Transverse colon (tissue), 4 donors: ENCODE results near the gene HNRNPL.

Experiments
- POLR2AphosphoS5 ChIP-seq, 3 donors: sonication (generic); formaldehyde crosslinking; IDR thresholded peaks; one replicate each; pipeline ENCODE4 v1.6.1; 2016; ENCODE audit warnings: antibody characterized with exemption in 3 of 3
- TF ChIP-seq, protein P1 (sequence below), 5 experiments: fragments of 200-600 bp in 3 of 5; fragments of 450-650 bp in 2 of 5; sonication (generic) in 3 of 5; IDR thresholded peaks; 1 replicate in 2 of 5; 2 replicates in 3 of 5; pipeline ENCODE4 v1.5.1; 2016 to 2017; ENCODE audit warnings: antibody characterized with exemption in 5 of 5, inconsistent platforms in 3 of 5, mild to moderate bottlenecking in 2 of 5, moderate library complexity in 1 of 5

- TF ChIP-seq POLR2AphosphoS5 (IDR thresholded peaks at IDR 0.05), result peak in 1 of 3 donors; percentile 21
- TF ChIP-seq, protein P1, sequence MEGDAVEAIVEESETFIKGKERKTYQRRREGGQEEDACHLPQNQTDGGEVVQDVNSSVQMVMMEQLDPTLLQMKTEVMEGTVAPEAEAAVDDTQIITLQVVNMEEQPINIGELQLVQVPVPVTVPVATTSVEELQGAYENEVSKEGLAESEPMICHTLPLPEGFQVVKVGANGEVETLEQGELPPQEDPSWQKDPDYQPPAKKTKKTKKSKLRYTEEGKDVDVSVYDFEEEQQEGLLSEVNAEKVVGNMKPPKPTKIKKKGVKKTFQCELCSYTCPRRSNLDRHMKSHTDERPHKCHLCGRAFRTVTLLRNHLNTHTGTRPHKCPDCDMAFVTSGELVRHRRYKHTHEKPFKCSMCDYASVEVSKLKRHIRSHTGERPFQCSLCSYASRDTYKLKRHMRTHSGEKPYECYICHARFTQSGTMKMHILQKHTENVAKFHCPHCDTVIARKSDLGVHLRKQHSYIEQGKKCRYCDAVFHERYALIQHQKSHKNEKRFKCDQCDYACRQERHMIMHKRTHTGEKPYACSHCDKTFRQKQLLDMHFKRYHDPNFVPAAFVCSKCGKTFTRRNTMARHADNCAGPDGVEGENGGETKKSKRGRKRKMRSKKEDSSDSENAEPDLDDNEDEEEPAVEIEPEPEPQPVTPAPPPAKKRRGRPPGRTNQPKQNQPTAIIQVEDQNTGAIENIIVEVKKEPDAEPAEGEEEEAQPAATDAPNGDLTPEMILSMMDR (IDR thresholded peaks at IDR 0.05), result no peak
These were observed 44.6 kb downstream of the HNRNPL start for GRCh38 chr19:38805180-38805579.
